Activated CD4-positive, alpha-beta T cell treated with anti-CD3 and anti-CD28 coated beads, Interleukin-2, amount 50 U/mL, for 4 hours (primary cell): ENCODE results near the gene TGIF2.
"Not testable (repeated sequence)": the region's sequence is repeated elsewhere in the genome, so short reads cannot be mapped to it uniquely, and the experiment has no call there.

ENCODE experiments used
- DNase-seq, 2 experiments: peaks; one replicate each; pipeline ENCODE4 v3.0.0-alpha.2; 2020

The TGIF2 gene

GRCh38 chr20:36620917-36621316 is 47.5 kb downstream of the TGIF2 start:
- DNase-seq, result no peak

- no peak for DNase-seq
These were observed 50.0 kb downstream of the TGIF2 start for GRCh38 chr20:36623444-36623843.

- no peak for DNase-seq
These were observed 50.9 kb downstream of the TGIF2 start for GRCh38 chr20:36624068-36624943.

GRCh38 chr20:36624944-36625324 is 51.5 kb downstream of the TGIF2 start:
- DNase-seq, result no peak

GRCh38 chr20:36628076-36628475 is 54.7 kb downstream of the TGIF2 start:
- DNase-seq, result no peak

- no peak for DNase-seq
These were observed 56.6 kb downstream of the TGIF2 start for GRCh38 chr20:36629719-36630681.

GRCh38 chr20:36631646-36632045 is 58.2 kb downstream of the TGIF2 start:
- no peak for DNase-seq

- DNase-seq, result no peak
These were observed 58.7 kb downstream of the TGIF2 start for GRCh38 chr20:36632147-36632486.

- no peak for DNase-seq
These were observed 59.3 kb downstream of the TGIF2 start for GRCh38 chr20:36632487-36633284.

GRCh38 chr20:36633285-36633772 is 59.9 kb downstream of the TGIF2 start:
- no peak for DNase-seq

- DNase-seq, result no peak
These were observed 60.9 kb downstream of the TGIF2 start for GRCh38 chr20:36634342-36634741.

GRCh38 chr20:36638876-36639400 is 65.5 kb downstream of the TGIF2 start:
- not testable (repeated sequence) for DNase-seq

- no peak for DNase-seq
These were observed 68.1 kb downstream of the TGIF2 start for GRCh38 chr20:36641506-36641843.

GRCh38 chr20:36642136-36642535 is 68.7 kb downstream of the TGIF2 start:
- DNase-seq, result no peak
